Erythroblast (primary cell): ENCODE measurements around the gene LOXL3.

Source experiments
- GATA1 ChIP-seq: IDR thresholded peaks from 2 replicates; pipeline ENCODE4 v1.6.1; 2011; ENCODE audit warnings: low read depth, mild to moderate bottlenecking, control low read depth, low read length, moderate library complexity
- POLR2A ChIP-seq: IDR thresholded peaks from 2 replicates; pipeline ENCODE4 v1.6.1; 2011; ENCODE audit warnings: mild to moderate bottlenecking, low read length

DNA sequence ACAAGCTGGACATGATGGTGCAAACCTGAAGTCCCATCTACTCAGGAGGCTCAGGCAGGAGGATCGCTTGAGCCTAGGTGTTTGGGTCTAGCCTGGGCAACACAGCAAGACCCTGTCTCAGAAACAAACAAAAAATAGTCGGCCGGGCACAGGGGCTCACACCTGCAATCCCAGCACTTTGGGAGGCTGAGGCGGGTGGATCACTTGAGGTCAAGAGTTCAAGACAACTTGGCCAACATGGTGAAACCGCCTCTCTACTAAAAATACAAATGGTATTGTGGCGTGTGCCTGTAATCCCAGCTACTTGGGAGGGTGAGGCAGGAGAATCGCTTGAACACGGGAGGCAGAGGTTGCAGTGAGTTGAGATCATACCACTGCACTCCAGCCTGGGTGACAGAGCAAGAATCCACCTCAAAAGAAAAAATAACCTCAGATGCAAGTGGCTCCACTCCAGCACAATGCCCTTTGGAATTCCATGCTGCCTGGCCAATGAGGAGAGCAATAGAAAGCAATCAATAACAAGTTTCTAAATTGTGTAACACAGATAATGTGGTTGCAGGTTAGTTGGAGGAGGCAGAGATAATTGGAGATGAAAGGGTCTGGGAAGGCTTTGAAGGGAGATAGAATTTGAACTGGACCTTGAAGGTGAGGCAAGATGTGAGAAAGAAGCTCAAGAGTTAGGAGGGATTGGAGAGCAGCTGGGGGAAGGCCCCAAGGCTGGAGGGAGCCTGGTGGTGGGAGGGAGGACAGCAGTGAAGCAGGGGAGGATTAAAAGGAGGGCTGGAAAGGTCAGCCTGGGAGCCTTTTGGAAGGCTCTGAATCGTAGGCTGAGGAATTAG, 64.9 kb downstream of the LOXL3 start:
- TF ChIP-seq POLR2A, result no peak
- no peak for TF ChIP-seq GATA1
